CD4-positive, alpha-beta T cell treated with Interleukin-2 at 100 ng/mL for 4 hours (primary cell): ENCODE results near the gene ADAMTS18.
"Not testable (repeated sequence)": the region's sequence is repeated elsewhere in the genome, so short reads cannot be mapped to it uniquely, and the experiment has no call there.

Experiments used
- DNase-seq: peaks from one replicate; pipeline ENCODE4 v3.0.0-alpha.2; 2020; ENCODE audit warnings: low spot score

ADAMTS18 gene

GRCh38 chr16:77279316-77279715 lies 155.5 kb downstream of the ADAMTS18 start:
- not testable (repeated sequence) for DNase-seq

- DNase-seq = no peak
Measured at GRCh38 chr16:77277571-77277970, 157.3 kb downstream of the ADAMTS18 start.

GRCh38 chr16:77277141-77277540 lies 157.7 kb downstream of the ADAMTS18 start:
- DNase-seq = no peak

GRCh38 chr16:77276661-77277060 lies 158.2 kb downstream of the ADAMTS18 start:
- no peak for DNase-seq

GRCh38 chr16:77275303-77275702 lies 159.5 kb downstream of the ADAMTS18 start:
- DNase-seq = not testable (repeated sequence)

- no peak for DNase-seq
Measured at GRCh38 chr16:77273815-77274214, 161.0 kb downstream of the ADAMTS18 start.

- DNase-seq = no peak
Measured at GRCh38 chr16:77271532-77272426, 163.1 kb downstream of the ADAMTS18 start.

GRCh38 chr16:77266185-77266584 lies 168.6 kb downstream of the ADAMTS18 start:
- DNase-seq = not testable (repeated sequence)

- no peak for DNase-seq
Measured at GRCh38 chr16:77262971-77263370, 171.9 kb downstream of the ADAMTS18 start.

- DNase-seq = no peak
Measured at GRCh38 chr16:77250400-77250799, 184.4 kb downstream of the ADAMTS18 start.

GRCh38 chr16:77246150-77246549 lies 188.7 kb downstream of the ADAMTS18 start:
- no peak for DNase-seq

- DNase-seq = not testable (repeated sequence)
Measured at GRCh38 chr16:77242471-77242870, 192.4 kb downstream of the ADAMTS18 start.

- DNase-seq = no peak
Measured at GRCh38 chr16:77238593-77238992, 196.2 kb downstream of the ADAMTS18 start.

- DNase-seq = peak; percentile 89
Measured at GRCh38 chr16:77236063-77236511, 198.7 kb downstream of the ADAMTS18 start.

GRCh38 chr16:77234611-77235010 lies 200.2 kb downstream of the ADAMTS18 start:
- no peak for DNase-seq

GRCh38 chr16:77233799-77234519 lies 200.9 kb downstream of the ADAMTS18 start:
- DNase-seq = no peak
